CD4-positive, CD25-positive, alpha-beta regulatory T cell (primary cell): ENCODE measurements around the gene SS18L1. TPM values are rescaled to one million over a fixed set of nuclear protein-coding genes. Genes with fewer than 3 reads are reported as not detected.
A peak's percentile ranks its signal among the peaks of the same experiment; 100 is the strongest.

Experiments used
- ATAC-seq, 2 donors: fragments of 150-1000 bp; cut with Tn5 transposase; one replicate each; pipeline ENCODE4 v1.10.0; 2021; ENCODE audit warnings: low read depth in 2 of 2, moderate number of reproducible peaks in 2 of 2, moderate library complexity in 1 of 2
- DNase-seq, 3 donors: peaks; one replicate each; pipeline versions ENCODE4 v3.0.0 to v3.0.0-alpha.2; 2012 to 2022; ENCODE audit warnings: mixed read lengths in 1 of 3
- H3K27ac ChIP-seq: one replicate; pipeline ENCODE4 v1.7.0; 2013; ENCODE audit warnings: mild to moderate bottlenecking, low read length; ENCODE audit not compliant: insufficient read depth, poor library complexity, severe bottlenecking
- H3K27me3 ChIP-seq: one replicate; pipeline ENCODE4 v1.7.0; 2013; ENCODE audit warnings: low read length; ENCODE audit not compliant: control insufficient read depth, insufficient read depth
- H3K36me3 ChIP-seq: one replicate; pipeline ENCODE4 v1.7.0; 2013; ENCODE audit warnings: mild to moderate bottlenecking, low read length, moderate library complexity; ENCODE audit not compliant: control insufficient read depth, insufficient read depth
- H3K4me1 ChIP-seq: 2 replicates; pipeline ENCODE4 v1.7.0; 2013; ENCODE audit warnings: mild to moderate bottlenecking, low read length; ENCODE audit not compliant: insufficient read depth, control insufficient read depth, poor library complexity, severe bottlenecking
- H3K4me3 ChIP-seq: one replicate; pipeline ENCODE4 v1.7.0; 2013; ENCODE audit warnings: low read depth, mild to moderate bottlenecking, low read length, moderate library complexity
- H3K9me3 ChIP-seq, 2 experiments: 1 replicate in 1 of 2; 2 replicates in 1 of 2; pipeline ENCODE4 v1.7.0; 2013; ENCODE audit warnings: low read length in 2 of 2, mild to moderate bottlenecking in 1 of 2, moderate library complexity in 1 of 2; ENCODE audit not compliant: control insufficient read depth in 2 of 2
- H3K27ac Mint-ChIP-seq, 3 donors: one replicate each; pipeline ENCODE4 v1.8.0; 2020 to 2022; ENCODE audit warnings: mild to moderate bottlenecking in 3 of 3, mixed read lengths in 3 of 3, moderate library complexity in 2 of 3
- H3K27me3 Mint-ChIP-seq: one replicate; pipeline ENCODE4 v1.8.0; 2022; ENCODE audit warnings: mild to moderate bottlenecking, mixed read lengths
- H3K36me3 Mint-ChIP-seq: one replicate; pipeline ENCODE4 v1.8.0; 2020; ENCODE audit warnings: mixed read lengths
- H3K4me1 Mint-ChIP-seq, 4 donors: one replicate each; pipeline ENCODE4 v1.8.0; 2020 to 2022; ENCODE audit warnings: mixed read lengths in 4 of 4, mild to moderate bottlenecking in 1 of 4
- H3K4me3 Mint-ChIP-seq, 4 donors: one replicate each; pipeline ENCODE4 v1.8.0; 2020 to 2022; ENCODE audit warnings: mild to moderate bottlenecking in 4 of 4, mixed read lengths in 4 of 4, moderate library complexity in 3 of 4
- H3K9me3 Mint-ChIP-seq, 7 donors: one replicate each; pipeline ENCODE4 v1.8.0; 2020 to 2022; ENCODE audit warnings: mixed read lengths in 7 of 7, mild to moderate bottlenecking in 3 of 7, moderate library complexity in 2 of 7
- polyA plus RNA-seq, 4 donors: library from polyadenylated mRNA; unstranded; fragments of 300-500 nt; fragmentation: Illumina TruSeq; gene quantifications; one replicate each; pipeline ENCODE4 v1.2.3, GENCODE V29; 2021
- total RNA-seq: library from RNA; stranded (reverse); gene quantifications from one replicate; pipeline ENCODE4 v1.2.3, GENCODE V29; 2022

SS18L1 gene
- total and polyA plus RNA-seq, 5 donors from 2014 or later: 0.39 to 21.0 (median 0.81) TPM

- peaks cover 5% of the 10 kb centered on the region for H3K27me3 Mint-ChIP-seq
- H3K9me3 ChIP-seq: no peaks in the 10 kb centered on the region
- no peak for DNase-seq
- no peaks in the 10 kb centered on the region for H3K27me3 ChIP-seq
- H3K4me3 Mint-ChIP-seq: peak overlapping the region in 1 of 4 donors; percentile 55
- no peaks in the 10 kb centered on the region for H3K4me1 ChIP-seq
- no peaks in the 10 kb centered on the region for H3K36me3 Mint-ChIP-seq
- H3K36me3 ChIP-seq: no peaks in the 10 kb centered on the region
- H3K9me3 Mint-ChIP-seq: peaks cover 0 to 2% (median 0%) of the 10 kb centered on the region in 7 donors
- no peaks in the 10 kb centered on the region for H3K4me1 Mint-ChIP-seq
- no peak overlapping the region for H3K27ac ChIP-seq
- no peak overlapping the region for H3K4me3 ChIP-seq
- no peak for ATAC-seq
- H3K27ac Mint-ChIP-seq: no peak overlapping the region
Measured at GRCh38 chr20:62227591-62227976, 84.0 kb downstream of the SS18L1 start.

DNA sequence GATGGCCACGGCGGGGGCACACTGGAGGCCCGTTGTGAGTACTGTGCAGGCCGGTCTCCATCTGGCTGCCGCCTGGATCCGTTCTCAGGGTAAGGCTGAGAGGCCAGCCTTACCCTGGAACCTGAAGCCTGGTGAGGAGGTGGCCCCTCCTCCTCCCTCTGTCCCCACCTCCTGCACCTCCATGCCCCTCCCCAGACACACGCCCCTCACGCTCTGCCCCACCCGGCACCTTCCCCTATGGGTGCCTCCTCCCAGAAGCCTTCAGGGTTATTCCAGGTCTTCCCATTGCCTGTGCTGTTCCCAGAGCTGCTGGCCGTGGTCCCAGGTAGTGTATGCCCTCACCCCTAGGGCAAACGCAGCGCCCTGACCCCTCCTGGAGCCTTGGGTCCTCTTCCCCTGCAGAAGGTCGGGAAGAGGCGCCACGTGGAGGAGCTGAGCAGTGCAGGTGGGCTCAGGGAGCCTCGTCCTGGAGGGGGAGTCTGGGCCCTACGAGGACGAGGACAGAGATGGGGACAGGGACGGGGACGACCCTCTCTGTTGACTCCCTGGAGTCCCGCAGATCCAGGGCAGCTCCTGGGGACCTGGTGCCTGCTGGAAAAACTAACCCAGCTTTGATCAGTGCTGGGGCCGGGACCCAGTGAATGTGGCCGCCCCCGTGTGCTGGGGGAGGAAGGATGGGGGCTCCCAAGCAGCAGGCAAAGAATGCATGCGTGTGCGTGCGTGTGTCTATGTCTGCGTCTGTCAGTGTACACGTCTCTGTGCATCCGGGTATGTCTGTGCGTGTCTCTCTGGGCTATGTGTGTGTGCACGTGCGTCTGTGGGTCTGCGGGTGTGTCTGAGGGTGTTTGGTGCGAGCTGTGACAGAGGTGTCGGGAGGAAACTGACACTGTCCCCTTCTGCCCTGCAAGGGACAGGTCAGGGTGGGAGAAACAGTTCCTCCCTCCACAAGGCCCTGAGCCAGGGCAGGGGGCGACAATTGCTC is 84.7 kb downstream of the SS18L1 start:
- Histone ChIP-seq H3K4me3 (no peak overlapping the region), H3K9me3 (no peaks in the 10 kb centered on the region), H3K27me3 (no peaks in the 10 kb centered on the region), H3K36me3 (no peaks in the 10 kb centered on the region), H3K4me1 (no peaks in the 10 kb centered on the region), H3K27ac (no peak overlapping the region)
- Mint-ChIP-seq H3K27me3 (no peaks in the 10 kb centered on the region), H3K4me3 (peak overlapping the region in 1 of 4 donors; percentile 55), H3K36me3 (no peaks in the 10 kb centered on the region), H3K9me3 (peaks cover 0 to 2% (median 0%) of the 10 kb centered on the region in 7 donors), H3K27ac (no peak overlapping the region), H3K4me1 (no peaks in the 10 kb centered on the region)
- ATAC-seq: no peak
- no peak for DNase-seq

- peaks cover 0 to 2% (median 0%) of the 10 kb centered on the region in 7 donors for H3K9me3 Mint-ChIP-seq
- no peak overlapping the region for H3K27ac Mint-ChIP-seq
Measured at GRCh38 chr20:62228982-62229545, 85.5 kb downstream of the SS18L1 start.

GRCh38 chr20:62229667-62230066 is 86.1 kb downstream of the SS18L1 start:
- no peak overlapping the region for H3K27ac ChIP-seq
- H3K9me3 Mint-ChIP-seq: no peaks in the 10 kb centered on the region
- ATAC-seq (no peak), DNase-seq (no peak)
- H3K4me1 Mint-ChIP-seq: no peaks in the 10 kb centered on the region
- H3K36me3 Mint-ChIP-seq: no peaks in the 10 kb centered on the region
- no peak overlapping the region for H3K4me3 ChIP-seq
- H3K4me1 ChIP-seq: no peaks in the 10 kb centered on the region
- no peaks in the 10 kb centered on the region for H3K27me3 Mint-ChIP-seq
- H3K36me3 ChIP-seq: no peaks in the 10 kb centered on the region
- H3K27ac Mint-ChIP-seq: no peak overlapping the region
- peaks cover 0 to 3% of the 10 kb centered on the region in 2 experiments for H3K9me3 ChIP-seq
- H3K4me3 Mint-ChIP-seq: no peak overlapping the region
- no peaks in the 10 kb centered on the region for H3K27me3 ChIP-seq

More at GRCh38 chr20:62228982-62229545, 85.5 kb downstream of the SS18L1 start:
- Histone ChIP-seq H3K27ac (no peak overlapping the region), H3K9me3 (peaks cover 0 to 3% of the 10 kb centered on the region in 2 experiments), H3K4me1 (no peaks in the 10 kb centered on the region), H3K4me3 (no peak overlapping the region), H3K27me3 (no peaks in the 10 kb centered on the region), H3K36me3 (no peaks in the 10 kb centered on the region)
- no peaks in the 10 kb centered on the region for H3K27me3 Mint-ChIP-seq
- DNase-seq: no peak
- H3K4me3 Mint-ChIP-seq: no peak overlapping the region
- no peaks in the 10 kb centered on the region for H3K4me1 Mint-ChIP-seq
- ATAC-seq: no peak
- H3K36me3 Mint-ChIP-seq: no peaks in the 10 kb centered on the region

DNA sequence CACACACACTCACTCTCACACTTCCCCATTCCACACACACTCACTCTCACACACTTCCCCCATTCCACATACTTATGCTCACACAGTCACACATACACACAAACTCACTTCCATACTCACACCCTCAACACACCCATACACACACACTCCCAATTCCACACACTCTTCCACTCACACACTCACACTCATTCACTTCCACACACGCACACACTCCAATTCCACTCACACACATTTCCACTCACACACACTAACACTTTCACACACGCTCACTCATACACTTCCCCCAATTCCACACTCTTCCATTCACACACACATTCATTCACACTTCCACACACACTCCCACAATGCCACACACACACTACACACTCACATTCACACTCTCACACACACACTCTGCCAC is 86.7 kb downstream of the SS18L1 start:
- H3K27me3 Mint-ChIP-seq: no peaks in the 10 kb centered on the region
- Histone ChIP-seq H3K4me1 (no peaks in the 10 kb centered on the region), H3K36me3 (no peaks in the 10 kb centered on the region), H3K9me3 (peaks cover 0 to 3% of the 10 kb centered on the region in 2 experiments), H3K27ac (no peak overlapping the region), H3K27me3 (no peaks in the 10 kb centered on the region), H3K4me3 (no peak overlapping the region)
- H3K4me1 Mint-ChIP-seq: no peaks in the 10 kb centered on the region
- no peak for DNase-seq
- H3K4me3 Mint-ChIP-seq: no peak overlapping the region
- no peaks in the 10 kb centered on the region for H3K9me3 Mint-ChIP-seq
- no peaks in the 10 kb centered on the region for H3K36me3 Mint-ChIP-seq
- ATAC-seq: no peak
- H3K27ac Mint-ChIP-seq: no peak overlapping the region

- H3K4me3 ChIP-seq: no peak overlapping the region
- no peak for DNase-seq
- no peak overlapping the region for H3K27ac ChIP-seq
- no peaks in the 10 kb centered on the region for H3K4me1 Mint-ChIP-seq
- no peaks in the 10 kb centered on the region for H3K9me3 Mint-ChIP-seq
- H3K36me3 ChIP-seq: no peaks in the 10 kb centered on the region
- no peak for ATAC-seq
- no peaks in the 10 kb centered on the region for H3K36me3 Mint-ChIP-seq
- no peaks in the 10 kb centered on the region for H3K27me3 Mint-ChIP-seq
- H3K9me3 ChIP-seq: peaks cover 0 to 3% of the 10 kb centered on the region in 2 experiments
- H3K4me3 Mint-ChIP-seq: no peak overlapping the region
- no peaks in the 10 kb centered on the region for H3K4me1 ChIP-seq
- no peak overlapping the region for H3K27ac Mint-ChIP-seq
- H3K27me3 ChIP-seq: no peaks in the 10 kb centered on the region
Measured at GRCh38 chr20:62230696-62231095, 87.1 kb downstream of the SS18L1 start.

GRCh38 chr20:62231292-62231691 is 87.7 kb downstream of the SS18L1 start:
- no peaks in the 10 kb centered on the region for H3K27me3 ChIP-seq
- H3K27ac Mint-ChIP-seq: no peak overlapping the region
- no peaks in the 10 kb centered on the region for H3K4me1 ChIP-seq
- H3K36me3 ChIP-seq: no peaks in the 10 kb centered on the region
- no peak overlapping the region for H3K4me3 ChIP-seq
- no peaks in the 10 kb centered on the region for H3K36me3 Mint-ChIP-seq
- peaks cover 0 to 3% of the 10 kb centered on the region in 2 experiments for H3K9me3 ChIP-seq
- ATAC-seq (no peak), DNase-seq (no peak)
- no peaks in the 10 kb centered on the region for H3K4me1 Mint-ChIP-seq
- no peak overlapping the region for H3K4me3 Mint-ChIP-seq
- no peaks in the 10 kb centered on the region for H3K9me3 Mint-ChIP-seq
- H3K27me3 Mint-ChIP-seq: no peaks in the 10 kb centered on the region
- H3K27ac ChIP-seq: no peak overlapping the region
